ENCODE results near the gene WNT2B. TPM values are rescaled to one million over a fixed set of nuclear protein-coding genes. Genes with fewer than 3 reads are reported as not detected.

Gene WNT2B
- total RNA-seq, 6 experiments from 2014 or later, result 1.9 to 3.8 (median 3.5) TPM

GRCh38 chr1:112563341-112563740, 54.6 kb downstream of the WNT2B start:
- no peaks in the 10 kb centered on the region for H3K9me3 Mint-ChIP-seq
- H3K27ac Mint-ChIP-seq, result no peak overlapping the region
- H3K4me1 Mint-ChIP-seq (ENCODE audit: low read depth), result no peaks in the 10 kb centered on the region
- peaks cover 11% of the 10 kb centered on the region for H3K36me3 Mint-ChIP-seq (ENCODE audit: low read depth)
- DNase-seq, result no peak
- no peak overlapping the region for H3K4me3 Mint-ChIP-seq
- no peaks in the 10 kb centered on the region for H3K27me3 Mint-ChIP-seq (ENCODE audit: insufficient read depth)
- no peak for TF ChIP-seq CTCF (IDR thresholded peaks at IDR 0.05)

- H3K27ac Mint-ChIP-seq, result no peak overlapping the region
- H3K9me3 Mint-ChIP-seq, result no peaks in the 10 kb centered on the region
- H3K4me3 Mint-ChIP-seq, result no peak overlapping the region
- no peak for DNase-seq
- H3K27me3 Mint-ChIP-seq (ENCODE audit: insufficient read depth), result no peaks in the 10 kb centered on the region
- H3K36me3 Mint-ChIP-seq (ENCODE audit: low read depth), result peaks cover 12% of the 10 kb centered on the region
- TF ChIP-seq CTCF (IDR thresholded peaks at IDR 0.05), result no peak
- no peaks in the 10 kb centered on the region for H3K4me1 Mint-ChIP-seq (ENCODE audit: low read depth)
Observed at GRCh38 chr1:112564081-112564480, 55.3 kb downstream of the WNT2B start.

GRCh38 chr1:112565800-112566199, 57.0 kb downstream of the WNT2B start:
- TF ChIP-seq CTCF (IDR thresholded peaks at IDR 0.05), result no peak
- H3K36me3 Mint-ChIP-seq (ENCODE audit: low read depth), result peaks cover 14% of the 10 kb centered on the region
- no peak overlapping the region for H3K27ac Mint-ChIP-seq
- H3K9me3 Mint-ChIP-seq, result no peaks in the 10 kb centered on the region
- no peaks in the 10 kb centered on the region for H3K4me1 Mint-ChIP-seq (ENCODE audit: low read depth)
- no peak for DNase-seq
- H3K27me3 Mint-ChIP-seq (ENCODE audit: insufficient read depth), result no peaks in the 10 kb centered on the region
- no peak overlapping the region for H3K4me3 Mint-ChIP-seq

GRCh38 chr1:112575154-112575804, 66.5 kb downstream of the WNT2B start:
- H3K27me3 Mint-ChIP-seq (ENCODE audit: insufficient read depth), result no peaks in the 10 kb centered on the region
- peak; percentile 90 for DNase-seq
- no peak for TF ChIP-seq CTCF (IDR thresholded peaks at IDR 0.05)
- H3K4me3 Mint-ChIP-seq, result no peak overlapping the region; the same call in 1 of the 2 replicates
- H3K36me3 Mint-ChIP-seq (ENCODE audit: low read depth), result peaks cover 34% of the 10 kb centered on the region
- H3K4me1 Mint-ChIP-seq (ENCODE audit: low read depth), result peaks cover 23% of the 10 kb centered on the region
- no peaks in the 10 kb centered on the region for H3K9me3 Mint-ChIP-seq
- H3K27ac Mint-ChIP-seq, result peak overlapping the region; percentile 62

GRCh38 chr1:112576240-112576639, 67.5 kb downstream of the WNT2B start:
- H3K27ac Mint-ChIP-seq, result peak overlapping the region; percentile 62; the same call in 1 of the 2 replicates

More at GRCh38 chr1:112576240-112576639, 67.5 kb downstream of the WNT2B start:
- no peak for DNase-seq
- H3K4me1 Mint-ChIP-seq (ENCODE audit: low read depth), result peaks cover 27% of the 10 kb centered on the region
- TF ChIP-seq CTCF (IDR thresholded peaks at IDR 0.05), result no peak
- no peaks in the 10 kb centered on the region for H3K27me3 Mint-ChIP-seq (ENCODE audit: insufficient read depth)
- H3K36me3 Mint-ChIP-seq (ENCODE audit: low read depth), result peaks cover 38% of the 10 kb centered on the region
- H3K4me3 Mint-ChIP-seq, result no peak overlapping the region
- H3K9me3 Mint-ChIP-seq, result no peaks in the 10 kb centered on the region

Small RNA genes within 50 kb of the gene (microRNA-seq; reads per million reads assigned to microRNA genes)
- not detected for gene MIR4256

Other genes starting within 250 kb of the WNT2B start
- gene CTTNBP2NL, start 112.8 kb upstream of the WNT2B start, total RNA-seq (2021; fragmentation: NEBNext Ultra II Directional; extraction: Animal tissue kit (Norgen Biotek cat#: 25700)), result 10 to 100 TPM; 71.9 to 80.8 (median 76.5) TPM
- 10 to 100 TPM; 20.2 to 24.5 (median 23.7) TPM for gene ST7L, start 110.2 kb downstream of the WNT2B start, total RNA-seq (2021; fragmentation: NEBNext Ultra II Directional; extraction: Animal tissue kit (Norgen Biotek cat#: 25700))
- gene CAPZA1, start 110.9 kb downstream of the WNT2B start, total RNA-seq (2021; fragmentation: NEBNext Ultra II Directional; extraction: Animal tissue kit (Norgen Biotek cat#: 25700)), result 100 to 1,000 TPM; 230 to 293 (median 265) TPM
- 10 to 100 TPM; 61.6 to 86.0 (median 83.5) TPM for gene MOV10, start 165.7 kb downstream of the WNT2B start, total RNA-seq (2021; fragmentation: NEBNext Ultra II Directional; extraction: Animal tissue kit (Norgen Biotek cat#: 25700))
- 100 to 1,000 TPM; 579 to 610 (median 596) TPM for gene RHOC, start 198.2 kb downstream of the WNT2B start, total RNA-seq (2021; fragmentation: NEBNext Ultra II Directional; extraction: Animal tissue kit (Norgen Biotek cat#: 25700))
- 1 to 10 TPM; 1.1 to 1.7 (median 1.4) TPM for gene PPM1J, start 206.4 kb downstream of the WNT2B start, total RNA-seq (2021; fragmentation: NEBNext Ultra II Directional; extraction: Animal tissue kit (Norgen Biotek cat#: 25700))